ENCODE measurements around the gene RBM18. TPM values are rescaled to one million over a fixed set of nuclear protein-coding genes. Genes with fewer than 3 reads are reported as not detected.

RBM18 gene
- total RNA-seq, 1 donor from 2014 or later = 29.1 TPM

- TF ChIP-seq EZH2 (IDR thresholded peaks at IDR 0.05; ENCODE audit: insufficient read depth, low read length) = no peak
- no peak for TF ChIP-seq CTCF (IDR thresholded peaks at IDR 0.05; ENCODE audit: insufficient read depth, low read depth, low read length)
These were observed 692 bp upstream of the RBM18 start for GRCh38 chr9:122265149-122265915.

GRCh38 chr9:122263699-122264349 lies 816 bp downstream of the RBM18 start:
- Mint-ChIP-seq H3K9me3 (ENCODE audit: unreplicated experiment) (no peaks in the 10 kb centered on the region), H3K36me3 (ENCODE audit: low read depth, unreplicated experiment) (peaks cover 2% of the 10 kb centered on the region), H3K27ac (ENCODE audit: unreplicated experiment) (peak overlapping the region; percentile 100), H3K4me1 (ENCODE audit: low read depth, unreplicated experiment) (peaks cover 9% of the 10 kb centered on the region), H3K27me3 (ENCODE audit: low read depth, unreplicated experiment) (no peaks in the 10 kb centered on the region), H3K4me3 (ENCODE audit: unreplicated experiment) (peak overlapping the region; percentile 99)
- Histone ChIP-seq H2AFZ (ENCODE audit: low read depth, low read length) (peak overlapping the region; percentile 98), H3K4me2 (ENCODE audit: low read length) (peak overlapping the region; percentile 92), H3K4me1 (ENCODE audit: insufficient read depth, low read length) (peaks cover 19% of the 10 kb centered on the region), H3K4me3 (ENCODE audit: insufficient read depth, low read depth, low read length) (peak overlapping the region; percentile 99), H3K79me2 (ENCODE audit: insufficient read depth, low read length) (peaks cover 70% of the 10 kb centered on the region), H3K27me3 (ENCODE audit: insufficient read depth, low read length) (no peaks in the 10 kb centered on the region), H3K36me3 (ENCODE audit: insufficient read depth, low read length) (peaks cover 9% of the 10 kb centered on the region), H3K9me3 (ENCODE audit: insufficient read depth, low read depth, low read length) (no peaks in the 10 kb centered on the region), H3K27ac (ENCODE audit: low read depth, low read length) (peak overlapping the region; percentile 97), H4K20me1 (ENCODE audit: insufficient read depth, low read length) (peaks cover 23% of the 10 kb centered on the region), H3K9ac (ENCODE audit: low read length) (peak overlapping the region; percentile 97)
- DNase-seq (ENCODE audit: low read depth) (peak; percentile 12), FAIRE-seq (no peak)
- TF ChIP-seq CTCF (IDR thresholded peaks at IDR 0.05; ENCODE audit: insufficient read depth, low read depth, low read length) (no peak), EZH2 (IDR thresholded peaks at IDR 0.05; ENCODE audit: insufficient read depth, low read length) (no peak)

More at GRCh38 chr9:122265149-122265915, 692 bp upstream of the RBM18 start:
- H3K4me1 ChIP-seq (ENCODE audit: insufficient read depth, low read length) = peaks cover 19% of the 10 kb centered on the region
- Mint-ChIP-seq H3K27ac (ENCODE audit: unreplicated experiment) (peak overlapping the region; percentile 100), H3K9me3 (ENCODE audit: unreplicated experiment) (no peaks in the 10 kb centered on the region), H3K27me3 (ENCODE audit: low read depth, unreplicated experiment) (no peaks in the 10 kb centered on the region), H3K4me3 (ENCODE audit: unreplicated experiment) (peak overlapping the region; percentile 99), H3K4me1 (ENCODE audit: low read depth, unreplicated experiment) (peaks cover 9% of the 10 kb centered on the region), H3K36me3 (ENCODE audit: low read depth, unreplicated experiment) (peaks cover 2% of the 10 kb centered on the region)
- peaks cover 23% of the 10 kb centered on the region for H4K20me1 ChIP-seq (ENCODE audit: insufficient read depth, low read length)
- DNase-seq (ENCODE audit: low read depth) (no peak), FAIRE-seq (no peak)
- peak overlapping the region; percentile 97 for H3K9ac ChIP-seq (ENCODE audit: low read length)
- H3K36me3 ChIP-seq (ENCODE audit: insufficient read depth, low read length) = peaks cover 6% of the 10 kb centered on the region
- H3K9me3 ChIP-seq (ENCODE audit: insufficient read depth, low read depth, low read length) = no peaks in the 10 kb centered on the region
- H3K4me2 ChIP-seq (ENCODE audit: low read length) = peak overlapping the region; percentile 92
- peak overlapping the region; percentile 98 for H2AFZ ChIP-seq (ENCODE audit: low read depth, low read length)
- H3K79me2 ChIP-seq (ENCODE audit: insufficient read depth, low read length) = peaks cover 70% of the 10 kb centered on the region
- H3K27ac ChIP-seq (ENCODE audit: low read depth, low read length) = peak overlapping the region; percentile 97
- H3K27me3 ChIP-seq (ENCODE audit: insufficient read depth, low read length) = no peaks in the 10 kb centered on the region
- H3K4me3 ChIP-seq (ENCODE audit: insufficient read depth, low read depth, low read length) = peak overlapping the region; percentile 99
